Neural cell (in vitro differentiated cells): ENCODE measurements around the gene PSMG4. TPM values are rescaled to one million over a fixed set of nuclear protein-coding genes. Genes with fewer than 3 reads are reported as not detected.

ENCODE experiments used
- H2AFZ ChIP-seq: fragments of 200-600, 300-800 bp; sonication (generic), shearing (Covaris generic); 2 replicates; pipeline ENCODE4 v1.6.0; 2014; ENCODE audit warnings: low read depth, mild to moderate bottlenecking, antibody characterized with exemption, low read length, moderate library complexity
- H3F3A ChIP-seq: fragments of 200-600 bp; shearing (Covaris generic); 2 replicates; pipeline ENCODE4 v1.6.1; 2016; ENCODE audit warnings: mild to moderate bottlenecking, moderate library complexity, mixed read lengths, antibody characterized with exemption, low read length; ENCODE audit not compliant: insufficient read depth, poor library complexity, severe bottlenecking
- H3K27ac ChIP-seq: fragments of 200-600, 300-800 bp; sonication (generic), shearing (Covaris generic); 2 replicates; pipeline ENCODE4 v1.5.1; 2014; ENCODE audit warnings: mild to moderate bottlenecking, low read length, moderate library complexity
- H3K27me3 ChIP-seq: fragments of 300-800, 200-600 bp; sonication (generic), shearing (Covaris generic); 2 replicates; pipeline ENCODE4 v1.6.0; 2014; ENCODE audit warnings: mild to moderate bottlenecking, low read depth, low read length, moderate library complexity; ENCODE audit not compliant: insufficient read depth
- H3K36me3 ChIP-seq: fragments of 300-800, 200-600 bp; sonication (generic), shearing (Covaris generic); 2 replicates; pipeline ENCODE4 v1.5.1; 2014; ENCODE audit warnings: mild to moderate bottlenecking, antibody characterized with exemption, low read length, moderate library complexity; ENCODE audit not compliant: insufficient read depth
- H3K4me2 ChIP-seq: fragments of 300-800, 200-600 bp; sonication (generic), shearing (Covaris generic); 2 replicates; pipeline ENCODE4 v1.6.0; 2014; ENCODE audit warnings: mild to moderate bottlenecking, low read length
- H3K4me3 ChIP-seq: fragments of 300-800, 200-600 bp; sonication (generic), shearing (Covaris generic); 2 replicates; pipeline ENCODE4 v1.5.1; 2014; ENCODE audit warnings: mild to moderate bottlenecking, low read length, moderate library complexity
- H3K79me2 ChIP-seq: fragments of 200-600 bp; shearing (Covaris generic); replicated peaks from 2 replicates; pipeline ENCODE4 v1.6.0; 2014; ENCODE audit warnings: mild to moderate bottlenecking, low read length, moderate library complexity; ENCODE audit not compliant: insufficient read depth
- H3K9ac ChIP-seq: fragments of 300-800, 200-600 bp; sonication (generic), shearing (Covaris generic); 2 replicates; pipeline ENCODE4 v1.6.1; 2016; ENCODE audit warnings: mild to moderate bottlenecking, low read length, mixed read lengths
- H3K9me2 ChIP-seq: fragments of 200-600 bp; shearing (Covaris generic); 2 replicates; pipeline ENCODE4 v1.6.1; 2016; ENCODE audit warnings: mild to moderate bottlenecking, low read length, mixed read lengths; ENCODE audit not compliant: insufficient read depth
- H3K9me3 ChIP-seq: fragments of 200-600, 300-800 bp; sonication (generic), shearing (Covaris generic); 2 replicates; pipeline ENCODE4 v1.6.1; 2016; ENCODE audit warnings: mild to moderate bottlenecking, mixed run types, low read length, moderate library complexity, mixed read lengths
- H4K20me1 ChIP-seq: fragments of 200-600 bp; shearing (Covaris generic); 2 replicates; pipeline ENCODE4 v1.6.1; 2016; ENCODE audit warnings: mild to moderate bottlenecking, mixed run types; ENCODE audit not compliant: insufficient read depth
- EP300 ChIP-seq: fragments of 450-650 bp; conservative IDR thresholded peaks from 2 replicates; pipeline ENCODE4 v1.6.1; 2014; ENCODE audit warnings: antibody characterized with exemption, mild to moderate bottlenecking, moderate library complexity; ENCODE audit not compliant: poor library complexity, severe bottlenecking
- EZH2 ChIP-seq: fragments of 200-600, 300-800 bp; shearing (Covaris generic), sonication (generic); IDR thresholded peaks from 2 replicates; pipeline ENCODE4 v1.6.1; 2014; ENCODE audit warnings: antibody characterized with exemption, low read length, borderline replicate concordance, mild to moderate bottlenecking; ENCODE audit not compliant: insufficient read depth, poor library complexity, severe bottlenecking
- MXI1 ChIP-seq: fragments of 450-650 bp; conservative IDR thresholded peaks from 2 replicates; pipeline ENCODE4 v1.6.1; 2014; ENCODE audit warnings: antibody characterized with exemption, mild to moderate bottlenecking; ENCODE audit not compliant: poor library complexity, severe bottlenecking
- POLR2AphosphoS5 ChIP-seq: IDR thresholded peaks from 2 replicates; pipeline ENCODE4 v1.6.1; 2012
- RAD21 ChIP-seq: fragments of 450-650 bp; conservative IDR thresholded peaks from 2 replicates; pipeline ENCODE4 v1.6.1; 2014; ENCODE audit warnings: antibody characterized with exemption, mild to moderate bottlenecking, moderate library complexity
- SMC3 ChIP-seq: fragments of 450-650 bp; conservative IDR thresholded peaks from 2 replicates; pipeline ENCODE4 v1.6.1; 2014; ENCODE audit warnings: antibody characterized with exemption, mild to moderate bottlenecking, moderate library complexity; ENCODE audit not compliant: poor library complexity
- TAF1 ChIP-seq: IDR thresholded peaks from 2 replicates; pipeline ENCODE4 v1.6.1; 2012; ENCODE audit warnings: low read depth
- polyA plus RNA-seq: library from polyadenylated mRNA; depleted of rRNA; stranded (reverse); fragments of >200 nt; gene quantifications from 2 replicates; pipeline ENCODE4 v1.2.3, GENCODE V29; 2014
- TF ChIP-seq, protein P1 (sequence below): fragments of 450-650 bp; IDR thresholded peaks from 2 replicates; pipeline ENCODE4 v1.5.1; 2014; ENCODE audit warnings: antibody characterized with exemption, mild to moderate bottlenecking, moderate library complexity; ENCODE audit not compliant: poor library complexity, severe bottlenecking
- TF ChIP-seq, protein P2 (sequence below): IDR thresholded peaks from 2 replicates; pipeline ENCODE4 v1.6.1; 2012; ENCODE audit warnings: borderline replicate concordance

The PSMG4 gene
- polyA plus RNA-seq, 1 donor from 2014 or later: 52.0 TPM

DNA sequence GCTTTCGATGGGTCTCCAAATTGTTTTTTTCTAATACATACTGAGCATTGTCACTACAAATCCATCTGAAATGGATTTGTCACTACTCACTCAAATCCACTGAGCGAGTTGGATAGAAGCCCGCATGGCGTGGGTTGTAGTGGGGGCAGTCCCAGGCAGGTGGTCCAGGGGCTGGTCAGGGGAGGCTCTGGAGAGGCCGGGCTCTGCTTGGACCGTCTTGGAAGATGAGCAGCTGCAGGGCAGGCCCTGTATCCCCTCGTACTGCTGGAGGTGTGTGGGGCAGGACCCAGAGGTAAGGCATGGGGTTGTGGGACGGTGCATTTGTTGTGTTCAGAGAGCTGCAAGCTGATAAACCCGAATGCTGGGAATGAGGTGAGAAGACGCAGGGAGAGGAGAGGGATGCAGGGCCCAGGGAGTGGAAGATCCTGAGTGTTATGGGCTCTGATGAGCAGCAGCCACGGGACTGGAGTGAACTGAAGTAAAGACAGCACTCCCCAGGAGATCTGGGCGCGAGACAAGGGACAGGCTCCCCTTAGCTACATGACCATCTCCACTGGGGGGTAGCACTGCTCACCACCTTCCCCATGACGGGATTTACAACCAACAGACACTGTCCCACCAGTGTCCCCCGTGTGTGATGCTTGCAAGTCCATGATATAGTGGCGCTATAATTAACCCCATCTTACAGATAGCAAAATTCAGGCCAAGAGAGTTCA, 45.9 kb downstream of the PSMG4 start:
- TF ChIP-seq EZH2 (no peak), RAD21 (no peak), TAF1 (no peak), EP300 (no peak), MXI1 (no peak), SMC3 (no peak), POLR2AphosphoS5 (no peak)
- TF ChIP-seq, protein P1, sequence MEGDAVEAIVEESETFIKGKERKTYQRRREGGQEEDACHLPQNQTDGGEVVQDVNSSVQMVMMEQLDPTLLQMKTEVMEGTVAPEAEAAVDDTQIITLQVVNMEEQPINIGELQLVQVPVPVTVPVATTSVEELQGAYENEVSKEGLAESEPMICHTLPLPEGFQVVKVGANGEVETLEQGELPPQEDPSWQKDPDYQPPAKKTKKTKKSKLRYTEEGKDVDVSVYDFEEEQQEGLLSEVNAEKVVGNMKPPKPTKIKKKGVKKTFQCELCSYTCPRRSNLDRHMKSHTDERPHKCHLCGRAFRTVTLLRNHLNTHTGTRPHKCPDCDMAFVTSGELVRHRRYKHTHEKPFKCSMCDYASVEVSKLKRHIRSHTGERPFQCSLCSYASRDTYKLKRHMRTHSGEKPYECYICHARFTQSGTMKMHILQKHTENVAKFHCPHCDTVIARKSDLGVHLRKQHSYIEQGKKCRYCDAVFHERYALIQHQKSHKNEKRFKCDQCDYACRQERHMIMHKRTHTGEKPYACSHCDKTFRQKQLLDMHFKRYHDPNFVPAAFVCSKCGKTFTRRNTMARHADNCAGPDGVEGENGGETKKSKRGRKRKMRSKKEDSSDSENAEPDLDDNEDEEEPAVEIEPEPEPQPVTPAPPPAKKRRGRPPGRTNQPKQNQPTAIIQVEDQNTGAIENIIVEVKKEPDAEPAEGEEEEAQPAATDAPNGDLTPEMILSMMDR: no peak
- TF ChIP-seq, protein P2, sequence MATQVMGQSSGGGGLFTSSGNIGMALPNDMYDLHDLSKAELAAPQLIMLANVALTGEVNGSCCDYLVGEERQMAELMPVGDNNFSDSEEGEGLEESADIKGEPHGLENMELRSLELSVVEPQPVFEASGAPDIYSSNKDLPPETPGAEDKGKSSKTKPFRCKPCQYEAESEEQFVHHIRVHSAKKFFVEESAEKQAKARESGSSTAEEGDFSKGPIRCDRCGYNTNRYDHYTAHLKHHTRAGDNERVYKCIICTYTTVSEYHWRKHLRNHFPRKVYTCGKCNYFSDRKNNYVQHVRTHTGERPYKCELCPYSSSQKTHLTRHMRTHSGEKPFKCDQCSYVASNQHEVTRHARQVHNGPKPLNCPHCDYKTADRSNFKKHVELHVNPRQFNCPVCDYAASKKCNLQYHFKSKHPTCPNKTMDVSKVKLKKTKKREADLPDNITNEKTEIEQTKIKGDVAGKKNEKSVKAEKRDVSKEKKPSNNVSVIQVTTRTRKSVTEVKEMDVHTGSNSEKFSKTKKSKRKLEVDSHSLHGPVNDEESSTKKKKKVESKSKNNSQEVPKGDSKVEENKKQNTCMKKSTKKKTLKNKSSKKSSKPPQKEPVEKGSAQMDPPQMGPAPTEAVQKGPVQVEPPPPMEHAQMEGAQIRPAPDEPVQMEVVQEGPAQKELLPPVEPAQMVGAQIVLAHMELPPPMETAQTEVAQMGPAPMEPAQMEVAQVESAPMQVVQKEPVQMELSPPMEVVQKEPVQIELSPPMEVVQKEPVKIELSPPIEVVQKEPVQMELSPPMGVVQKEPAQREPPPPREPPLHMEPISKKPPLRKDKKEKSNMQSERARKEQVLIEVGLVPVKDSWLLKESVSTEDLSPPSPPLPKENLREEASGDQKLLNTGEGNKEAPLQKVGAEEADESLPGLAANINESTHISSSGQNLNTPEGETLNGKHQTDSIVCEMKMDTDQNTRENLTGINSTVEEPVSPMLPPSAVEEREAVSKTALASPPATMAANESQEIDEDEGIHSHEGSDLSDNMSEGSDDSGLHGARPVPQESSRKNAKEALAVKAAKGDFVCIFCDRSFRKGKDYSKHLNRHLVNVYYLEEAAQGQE: no peak
- H3K79me2 ChIP-seq: no peaks in the 10 kb centered on the region
- no peaks in the 10 kb centered on the region for H3K27me3 ChIP-seq
- peaks cover 4% of the 10 kb centered on the region for H3K36me3 ChIP-seq
- no peak overlapping the region for H2AFZ ChIP-seq
- H3K9me3 ChIP-seq: peaks cover 4% of the 10 kb centered on the region
- no peaks in the 10 kb centered on the region for H4K20me1 ChIP-seq
- no peak overlapping the region for H3K4me2 ChIP-seq
- no peaks in the 10 kb centered on the region for H3K9me2 ChIP-seq
- no peak overlapping the region for H3K27ac ChIP-seq
- H3K4me3 ChIP-seq: no peak overlapping the region
- H3K9ac ChIP-seq: no peak overlapping the region
- no peaks in the 10 kb centered on the region for H3F3A ChIP-seq

DNA sequence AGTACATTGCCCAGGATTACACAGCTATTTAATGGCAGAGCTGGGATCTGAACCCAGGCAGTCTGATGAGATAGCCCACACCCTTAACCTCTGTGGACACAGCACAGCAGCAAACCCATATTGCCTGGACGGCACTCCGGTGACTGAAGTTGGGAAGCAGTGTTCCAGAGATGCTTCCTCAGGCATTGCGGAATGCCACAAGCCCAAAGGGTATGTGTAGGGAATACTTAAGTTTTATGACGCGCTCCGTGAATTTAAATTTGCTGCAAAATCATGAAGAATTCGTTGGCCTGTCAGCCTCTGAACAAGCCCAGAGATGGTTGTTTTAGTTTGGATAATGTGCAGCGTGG, 46.4 kb downstream of the PSMG4 start:
- Histone ChIP-seq H2AFZ (no peak overlapping the region), H3K9ac (no peak overlapping the region), H3K4me2 (no peak overlapping the region), H3K4me3 (no peak overlapping the region), H3F3A (no peaks in the 10 kb centered on the region), H4K20me1 (no peaks in the 10 kb centered on the region), H3K9me3 (peaks cover 4% of the 10 kb centered on the region), H3K27me3 (no peaks in the 10 kb centered on the region), H3K9me2 (no peaks in the 10 kb centered on the region), H3K36me3 (peaks cover 4% of the 10 kb centered on the region), H3K79me2 (no peaks in the 10 kb centered on the region), H3K27ac (no peak overlapping the region)
- no peak for TF ChIP-seq MXI1
- no peak for TF ChIP-seq EP300
- TF ChIP-seq TAF1: no peak
- TF ChIP-seq, protein P2: no peak
- TF ChIP-seq POLR2AphosphoS5: no peak
- TF ChIP-seq RAD21: no peak
